ENCODE results near the gene MAP2.

The MAP2 gene

GRCh38 chr2:209702775-209703174, 278.9 kb downstream of the MAP2 start:
- Mint-ChIP-seq H3K4me1 (no peaks in the 10 kb centered on the region), H3K27ac (no peak overlapping the region), H3K36me3 (ENCODE audit: low read depth) (no peaks in the 10 kb centered on the region), H3K9me3 (no peaks in the 10 kb centered on the region), H3K4me3 (no peak overlapping the region), H3K27me3 (ENCODE audit: low read depth) (peaks cover 3% of the 10 kb centered on the region)
- TF ChIP-seq CTCF (IDR thresholded peaks at IDR 0.05; ENCODE audit: unreplicated experiment in 3 of 3): no peak

- no peaks in the 10 kb centered on the region for H3K4me1 Mint-ChIP-seq
- H3K36me3 Mint-ChIP-seq (ENCODE audit: low read depth): no peaks in the 10 kb centered on the region
- TF ChIP-seq CTCF (IDR thresholded peaks at IDR 0.05; ENCODE audit: unreplicated experiment in 3 of 3): no peak
- no peaks in the 10 kb centered on the region for H3K27me3 Mint-ChIP-seq (ENCODE audit: low read depth)
- no peaks in the 10 kb centered on the region for H3K9me3 Mint-ChIP-seq
- no peak overlapping the region for H3K4me3 Mint-ChIP-seq
- H3K27ac Mint-ChIP-seq: no peak overlapping the region
Measured at GRCh38 chr2:209713219-209713618, 289.4 kb downstream of the MAP2 start.

GRCh38 chr2:209719034-209719433, 295.2 kb downstream of the MAP2 start:
- H3K27ac Mint-ChIP-seq: no peak overlapping the region
- H3K36me3 Mint-ChIP-seq (ENCODE audit: low read depth): no peaks in the 10 kb centered on the region
- H3K27me3 Mint-ChIP-seq (ENCODE audit: low read depth): no peaks in the 10 kb centered on the region
- H3K4me1 Mint-ChIP-seq: no peaks in the 10 kb centered on the region
- H3K9me3 Mint-ChIP-seq: no peaks in the 10 kb centered on the region
- TF ChIP-seq CTCF (IDR thresholded peaks at IDR 0.05; ENCODE audit: unreplicated experiment in 3 of 3): no peak
- H3K4me3 Mint-ChIP-seq: no peak overlapping the region

GRCh38 chr2:209721497-209721896, 297.6 kb downstream of the MAP2 start:
- no peaks in the 10 kb centered on the region for H3K9me3 Mint-ChIP-seq
- no peaks in the 10 kb centered on the region for H3K36me3 Mint-ChIP-seq (ENCODE audit: low read depth)
- no peak overlapping the region for H3K4me3 Mint-ChIP-seq
- no peak overlapping the region for H3K27ac Mint-ChIP-seq
- no peaks in the 10 kb centered on the region for H3K27me3 Mint-ChIP-seq (ENCODE audit: low read depth)
- H3K4me1 Mint-ChIP-seq: no peaks in the 10 kb centered on the region
- no peak for TF ChIP-seq CTCF (IDR thresholded peaks at IDR 0.05; ENCODE audit: unreplicated experiment in 3 of 3)

GRCh38 chr2:209726311-209726710, 302.5 kb downstream of the MAP2 start:
- H3K27me3 Mint-ChIP-seq (ENCODE audit: low read depth): no peaks in the 10 kb centered on the region
- TF ChIP-seq CTCF (IDR thresholded peaks at IDR 0.05; ENCODE audit: unreplicated experiment in 3 of 3): no peak
- no peak overlapping the region for H3K4me3 Mint-ChIP-seq
- no peaks in the 10 kb centered on the region for H3K4me1 Mint-ChIP-seq
- no peaks in the 10 kb centered on the region for H3K36me3 Mint-ChIP-seq (ENCODE audit: low read depth)
- no peaks in the 10 kb centered on the region for H3K9me3 Mint-ChIP-seq
- no peak overlapping the region for H3K27ac Mint-ChIP-seq

GRCh38 chr2:209727077-209727476, 303.2 kb downstream of the MAP2 start:
- Mint-ChIP-seq H3K27ac (no peak overlapping the region), H3K9me3 (no peaks in the 10 kb centered on the region), H3K4me1 (no peaks in the 10 kb centered on the region), H3K4me3 (no peak overlapping the region), H3K27me3 (ENCODE audit: low read depth) (no peaks in the 10 kb centered on the region), H3K36me3 (ENCODE audit: low read depth) (no peaks in the 10 kb centered on the region)
- no peak for TF ChIP-seq CTCF (IDR thresholded peaks at IDR 0.05; ENCODE audit: unreplicated experiment in 3 of 3)
